ENCODE results near the gene ZFC3H1. TPM values are rescaled to one million over a fixed set of nuclear protein-coding genes. Genes with fewer than 3 reads are reported as not detected.

Gene ZFC3H1
- total and polyA plus RNA-seq, 2 donors (not counting 3 experiments of a cell fraction or from before 2014, with no cell fraction given), result 23.6 to 60.4 TPM

DNA sequence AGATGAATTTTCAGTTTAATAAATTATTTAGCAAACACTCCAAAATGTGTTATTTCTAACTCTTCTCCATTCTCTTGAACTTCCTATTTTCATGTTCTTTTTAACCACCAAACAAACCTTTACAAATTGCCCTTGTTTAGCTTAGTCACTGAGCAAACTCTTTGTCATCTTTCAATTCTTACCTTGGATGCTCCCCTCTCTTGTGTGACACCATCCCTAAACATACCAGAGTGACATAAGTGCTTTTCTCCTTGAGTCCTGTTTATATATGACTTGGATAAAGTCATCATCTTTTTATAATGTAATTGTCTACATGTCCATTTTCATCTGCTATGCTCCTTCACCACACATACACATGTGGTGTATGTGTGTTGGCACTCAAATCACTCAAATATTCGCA is 18.8 kb upstream of the ZFC3H1 start:
- no peaks in the 10 kb centered on the region for H3K27me3 ChIP-seq (ENCODE audit: control insufficient read depth in 2 of 2, insufficient read depth in 2 of 2, low read length in 2 of 2)
- H3K4me1 ChIP-seq (ENCODE audit: control insufficient read depth, extremely low read depth, insufficient read depth, low read length), result peaks cover 4% of the 10 kb centered on the region
- DNase-seq (ENCODE audit: low read depth, low spot score) (no peak), FAIRE-seq (no peak)
- H2AFZ ChIP-seq (ENCODE audit: low read depth, low read length), result no peak overlapping the region
- no peak overlapping the region for H3K9ac ChIP-seq (replicated peaks; ENCODE audit: extremely low read depth, insufficient read depth, low read length)
- no peak overlapping the region for H3K4me3 ChIP-seq (replicated peaks in 1 of 3; ENCODE audit: insufficient read depth in 1 of 3, low read depth in 1 of 3, low read length in 3 of 3)
- no peak overlapping the region for H3K27ac ChIP-seq (ENCODE audit: insufficient read depth, low read depth, low read length)
- BruUV-seq (replicated peaks), result no TSS peak
- no peaks in the 10 kb centered on the region for H3K9me1 ChIP-seq (replicated peaks; ENCODE audit: control insufficient read depth, extremely low read depth, insufficient read depth, low read length)
- no peaks in the 10 kb centered on the region for H4K20me1 ChIP-seq (replicated peaks; ENCODE audit: control insufficient read depth, extremely low read depth, insufficient read depth, low read length)
- H3K9me3 ChIP-seq (replicated peaks; ENCODE audit: control insufficient read depth, insufficient read depth, low read length), result no peaks in the 10 kb centered on the region
- intact Hi-C loops (cut with micrococcal nuclease) (no loop called here), dilution Hi-C loops (cut with MboI; ENCODE audit: extremely low pct_ligation_motif_present, low sequenced_read_pairs) (no loop called here)
- no peaks in the 10 kb centered on the region for H3K36me3 ChIP-seq (ENCODE audit: control insufficient read depth in 2 of 2, extremely low read depth in 1 of 2, insufficient read depth in 2 of 2, low read length in 2 of 2)
- TF ChIP-seq JUN (IDR thresholded peaks at IDR 0.05; ENCODE audit: borderline replicate concordance, insufficient read depth, insufficient read length, low read depth) (no peak), EZH2 (IDR thresholded peaks at IDR 0.05; ENCODE audit: borderline replicate concordance, low read depth, low read length, severe bottlenecking) (no peak), MYC (IDR thresholded peaks at IDR 0.05; ENCODE audit: low read depth, low read length) (no peak), POLR2A (IDR thresholded peaks at IDR 0.05; ENCODE audit: low read depth, low read length) (no peak), FOS (IDR thresholded peaks at IDR 0.05; ENCODE audit: borderline replicate concordance, insufficient read depth, low read length) (no peak), GATA2 (IDR thresholded peaks at IDR 0.05; ENCODE audit: insufficient read depth, insufficient read length, low read depth, low read length) (no peak), POLR2AphosphoS5 (IDR thresholded peaks at IDR 0.05; ENCODE audit: insufficient read depth, low read depth, low read length) (no peak)
- TF ChIP-seq, protein P1, sequence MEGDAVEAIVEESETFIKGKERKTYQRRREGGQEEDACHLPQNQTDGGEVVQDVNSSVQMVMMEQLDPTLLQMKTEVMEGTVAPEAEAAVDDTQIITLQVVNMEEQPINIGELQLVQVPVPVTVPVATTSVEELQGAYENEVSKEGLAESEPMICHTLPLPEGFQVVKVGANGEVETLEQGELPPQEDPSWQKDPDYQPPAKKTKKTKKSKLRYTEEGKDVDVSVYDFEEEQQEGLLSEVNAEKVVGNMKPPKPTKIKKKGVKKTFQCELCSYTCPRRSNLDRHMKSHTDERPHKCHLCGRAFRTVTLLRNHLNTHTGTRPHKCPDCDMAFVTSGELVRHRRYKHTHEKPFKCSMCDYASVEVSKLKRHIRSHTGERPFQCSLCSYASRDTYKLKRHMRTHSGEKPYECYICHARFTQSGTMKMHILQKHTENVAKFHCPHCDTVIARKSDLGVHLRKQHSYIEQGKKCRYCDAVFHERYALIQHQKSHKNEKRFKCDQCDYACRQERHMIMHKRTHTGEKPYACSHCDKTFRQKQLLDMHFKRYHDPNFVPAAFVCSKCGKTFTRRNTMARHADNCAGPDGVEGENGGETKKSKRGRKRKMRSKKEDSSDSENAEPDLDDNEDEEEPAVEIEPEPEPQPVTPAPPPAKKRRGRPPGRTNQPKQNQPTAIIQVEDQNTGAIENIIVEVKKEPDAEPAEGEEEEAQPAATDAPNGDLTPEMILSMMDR (IDR thresholded peaks at IDR 0.05; ENCODE audit: extremely low read depth in 1 of 2, insufficient read depth in 1 of 2, low read depth in 1 of 2, low read length in 2 of 2), result no peak
- TF ChIP-seq, protein P2, sequence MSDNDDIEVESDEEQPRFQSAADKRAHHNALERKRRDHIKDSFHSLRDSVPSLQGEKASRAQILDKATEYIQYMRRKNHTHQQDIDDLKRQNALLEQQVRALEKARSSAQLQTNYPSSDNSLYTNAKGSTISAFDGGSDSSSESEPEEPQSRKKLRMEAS (IDR thresholded peaks at IDR 0.05; ENCODE audit: insufficient read depth, insufficient read length), result no peak
- CTCF ChIA-PET, result no interaction called here
- POLR2A ChIA-PET, result no interaction called here
- no peak overlapping the region for H3K4me2 ChIP-seq (ENCODE audit: insufficient read depth, low read length)
- H3K79me2 ChIP-seq (ENCODE audit: control insufficient read depth, insufficient read depth, low read length), result no peaks in the 10 kb centered on the region
